ENCODE results near the gene INPP5K.

DNA sequence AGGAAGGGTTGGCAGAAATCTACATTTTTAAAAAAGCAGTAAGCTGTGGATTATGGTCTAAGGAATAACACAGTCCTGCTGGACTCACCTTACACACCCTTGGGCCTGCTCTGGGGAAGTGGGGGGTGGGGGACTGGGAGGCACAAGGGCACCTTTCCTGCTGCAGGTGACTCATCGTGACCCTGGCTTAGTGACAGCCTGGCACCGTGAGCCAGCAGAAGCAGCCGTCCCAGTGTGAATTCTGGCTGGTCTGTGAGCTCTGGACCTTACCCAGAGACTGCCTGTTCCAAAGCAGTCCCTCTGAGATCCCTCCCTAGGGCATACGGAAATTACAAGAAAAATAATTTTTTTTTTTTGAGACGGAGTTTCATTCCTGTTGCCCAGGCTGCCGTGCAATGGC lies 56.2 kb downstream of the INPP5K start:
- no peak for TF ChIP-seq POLR2A (IDR thresholded peaks at IDR 0.05; ENCODE audit: low read depth, low read length)
- TF ChIP-seq, protein P1, sequence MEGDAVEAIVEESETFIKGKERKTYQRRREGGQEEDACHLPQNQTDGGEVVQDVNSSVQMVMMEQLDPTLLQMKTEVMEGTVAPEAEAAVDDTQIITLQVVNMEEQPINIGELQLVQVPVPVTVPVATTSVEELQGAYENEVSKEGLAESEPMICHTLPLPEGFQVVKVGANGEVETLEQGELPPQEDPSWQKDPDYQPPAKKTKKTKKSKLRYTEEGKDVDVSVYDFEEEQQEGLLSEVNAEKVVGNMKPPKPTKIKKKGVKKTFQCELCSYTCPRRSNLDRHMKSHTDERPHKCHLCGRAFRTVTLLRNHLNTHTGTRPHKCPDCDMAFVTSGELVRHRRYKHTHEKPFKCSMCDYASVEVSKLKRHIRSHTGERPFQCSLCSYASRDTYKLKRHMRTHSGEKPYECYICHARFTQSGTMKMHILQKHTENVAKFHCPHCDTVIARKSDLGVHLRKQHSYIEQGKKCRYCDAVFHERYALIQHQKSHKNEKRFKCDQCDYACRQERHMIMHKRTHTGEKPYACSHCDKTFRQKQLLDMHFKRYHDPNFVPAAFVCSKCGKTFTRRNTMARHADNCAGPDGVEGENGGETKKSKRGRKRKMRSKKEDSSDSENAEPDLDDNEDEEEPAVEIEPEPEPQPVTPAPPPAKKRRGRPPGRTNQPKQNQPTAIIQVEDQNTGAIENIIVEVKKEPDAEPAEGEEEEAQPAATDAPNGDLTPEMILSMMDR (conservative IDR thresholded peaks at IDR 0.05; ENCODE audit: low read depth, low read length): no peak
- TF ChIP-seq CEBPB (IDR thresholded peaks at IDR 0.05; ENCODE audit: low read depth, low read length): no peak
- TF ChIP-seq, protein P2, sequence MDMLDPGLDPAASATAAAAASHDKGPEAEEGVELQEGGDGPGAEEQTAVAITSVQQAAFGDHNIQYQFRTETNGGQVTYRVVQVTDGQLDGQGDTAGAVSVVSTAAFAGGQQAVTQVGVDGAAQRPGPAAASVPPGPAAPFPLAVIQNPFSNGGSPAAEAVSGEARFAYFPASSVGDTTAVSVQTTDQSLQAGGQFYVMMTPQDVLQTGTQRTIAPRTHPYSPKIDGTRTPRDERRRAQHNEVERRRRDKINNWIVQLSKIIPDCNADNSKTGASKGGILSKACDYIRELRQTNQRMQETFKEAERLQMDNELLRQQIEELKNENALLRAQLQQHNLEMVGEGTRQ (IDR thresholded peaks at IDR 0.05; ENCODE audit: low read depth, low read length): no peak
- TF ChIP-seq RCOR1 (IDR thresholded peaks at IDR 0.05; ENCODE audit: insufficient replicate concordance, low read length): no peak
- no peak for TF ChIP-seq SMC3 (IDR thresholded peaks at IDR 0.05; ENCODE audit: low read depth, low read length)
- TF ChIP-seq MXI1 (IDR thresholded peaks at IDR 0.05; ENCODE audit: borderline replicate concordance, low read depth, low read length): no peak
- TF ChIP-seq RFX5 (IDR thresholded peaks at IDR 0.05; ENCODE audit: low read depth, low read length): no peak
- no peak for TF ChIP-seq RAD21 (IDR thresholded peaks at IDR 0.05; ENCODE audit: low read length)
- TF ChIP-seq MAZ (IDR thresholded peaks at IDR 0.05; ENCODE audit: borderline replicate concordance, low read depth, low read length): no peak
- TF ChIP-seq BHLHE40 (IDR thresholded peaks at IDR 0.05; ENCODE audit: low read depth, low read length): no peak

Data from IMR-90 (cell line).